ENCODE measurements around the gene FURIN. TPM values are rescaled to one million over a fixed set of nuclear protein-coding genes. Genes with fewer than 3 reads are reported as not detected.

The FURIN gene
- total RNA-seq, 1 donor from 2014 or later: 97.7 TPM

DNA sequence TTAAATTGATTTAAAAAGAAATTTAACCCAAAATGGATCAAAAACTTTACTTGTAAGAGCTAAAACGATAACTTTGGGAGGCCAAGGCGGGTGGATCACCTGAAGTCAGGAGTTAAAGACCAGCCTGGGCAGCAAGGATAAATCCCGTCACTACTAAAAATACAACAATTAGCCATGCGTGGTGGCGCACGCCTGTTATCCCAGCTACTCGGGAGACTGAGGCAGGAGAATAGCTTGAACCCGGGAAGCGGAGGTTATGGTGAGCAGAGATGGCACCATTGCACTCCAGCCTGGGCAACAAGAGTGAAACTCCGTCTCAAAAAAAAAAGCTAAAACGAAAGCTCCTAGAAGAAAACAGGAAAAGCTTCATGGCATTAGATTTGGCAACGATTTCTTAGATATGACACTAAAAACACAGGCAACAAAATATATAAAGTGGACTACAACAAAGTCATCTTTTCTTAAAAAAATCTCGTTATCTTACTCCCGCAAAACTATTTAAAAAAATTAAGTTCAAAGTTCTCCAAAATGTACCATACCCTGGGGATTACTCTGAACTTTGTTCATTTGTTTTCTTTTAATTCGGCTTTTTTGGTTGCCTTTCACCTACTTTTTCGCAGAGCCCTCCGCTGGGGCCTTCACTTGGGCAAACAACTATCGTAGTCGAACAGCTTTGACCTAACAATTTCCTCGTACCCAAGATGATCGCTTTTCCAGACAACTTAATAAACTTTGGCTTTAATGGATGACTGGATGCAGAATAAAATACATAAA is 61.0 kb downstream of the FURIN start:
- Mint-ChIP-seq H3K4me3 (no peak overlapping the region), H3K9me3 (no peaks in the 10 kb centered on the region), H3K36me3 (no peaks in the 10 kb centered on the region), H3K4me1 (peaks cover 14% of the 10 kb centered on the region), H3K27ac (no peak overlapping the region), H3K27me3 (ENCODE audit: low read depth) (no peaks in the 10 kb centered on the region)
- no peak for DNase-seq (ENCODE audit: low spot score in 2 of 2, unreplicated experiment in 2 of 2)
- TF ChIP-seq CTCF (IDR thresholded peaks at IDR 0.05; ENCODE audit: unreplicated experiment): no peak

DNA sequence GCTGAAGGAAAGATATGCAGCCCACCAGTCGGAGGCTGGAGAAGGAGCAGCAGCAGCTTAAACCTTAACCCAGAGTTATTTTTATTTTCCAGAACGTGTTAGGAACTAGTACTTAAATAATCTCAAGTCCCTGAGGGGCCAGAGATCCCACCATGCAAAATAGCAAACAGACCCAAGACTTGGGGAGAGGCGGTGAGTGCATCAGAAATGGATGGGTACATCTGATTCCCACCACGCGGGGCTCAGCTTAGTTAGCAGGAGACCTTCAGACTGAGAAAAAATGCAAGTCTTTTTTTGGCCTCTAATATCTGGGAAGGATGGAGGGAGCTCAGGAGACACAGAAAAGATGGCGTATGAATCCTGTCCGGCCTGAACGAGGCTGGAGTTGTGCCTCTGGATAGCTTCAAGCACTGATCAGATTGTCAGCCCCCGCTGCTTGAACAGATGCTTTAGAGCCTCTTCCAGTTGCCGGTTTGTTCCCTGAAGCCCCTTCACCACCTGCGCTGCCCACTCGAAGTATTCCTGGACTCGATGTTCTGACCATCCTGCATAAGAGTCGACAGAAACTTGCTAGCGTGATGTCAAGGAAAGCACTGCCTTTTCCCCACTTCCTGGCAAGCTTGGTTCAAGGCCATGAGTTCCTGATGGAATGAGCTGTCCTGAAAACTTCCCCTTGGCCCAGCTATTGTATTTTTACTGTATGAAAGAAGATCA is 62.6 kb downstream of the FURIN start:
- H3K4me3 Mint-ChIP-seq: peak overlapping the region; percentile 93
- H3K36me3 Mint-ChIP-seq: no peaks in the 10 kb centered on the region
- peak overlapping the region; percentile 54 for H3K27ac Mint-ChIP-seq
- H3K9me3 Mint-ChIP-seq: no peaks in the 10 kb centered on the region
- TF ChIP-seq CTCF (IDR thresholded peaks at IDR 0.05; ENCODE audit: unreplicated experiment): no peak
- DNase-seq (ENCODE audit: low spot score in 2 of 2, unreplicated experiment in 2 of 2): no peak
- H3K4me1 Mint-ChIP-seq: peaks cover 19% of the 10 kb centered on the region
- H3K27me3 Mint-ChIP-seq (ENCODE audit: low read depth): no peaks in the 10 kb centered on the region

- H3K4me1 Mint-ChIP-seq: peaks cover 24% of the 10 kb centered on the region
- H3K36me3 Mint-ChIP-seq: peaks cover 2% of the 10 kb centered on the region
- peak overlapping the region; percentile 93 for H3K4me3 Mint-ChIP-seq
- no peaks in the 10 kb centered on the region for H3K9me3 Mint-ChIP-seq
- H3K27ac Mint-ChIP-seq: peak overlapping the region; percentile 88
- DNase-seq (ENCODE audit: low spot score in 2 of 2, unreplicated experiment in 2 of 2): no peak
- H3K27me3 Mint-ChIP-seq (ENCODE audit: low read depth): no peaks in the 10 kb centered on the region
- no peak for TF ChIP-seq CTCF (IDR thresholded peaks at IDR 0.05; ENCODE audit: unreplicated experiment)
Measured at GRCh38 chr15:90931575-90931827, 63.1 kb downstream of the FURIN start.

DNA sequence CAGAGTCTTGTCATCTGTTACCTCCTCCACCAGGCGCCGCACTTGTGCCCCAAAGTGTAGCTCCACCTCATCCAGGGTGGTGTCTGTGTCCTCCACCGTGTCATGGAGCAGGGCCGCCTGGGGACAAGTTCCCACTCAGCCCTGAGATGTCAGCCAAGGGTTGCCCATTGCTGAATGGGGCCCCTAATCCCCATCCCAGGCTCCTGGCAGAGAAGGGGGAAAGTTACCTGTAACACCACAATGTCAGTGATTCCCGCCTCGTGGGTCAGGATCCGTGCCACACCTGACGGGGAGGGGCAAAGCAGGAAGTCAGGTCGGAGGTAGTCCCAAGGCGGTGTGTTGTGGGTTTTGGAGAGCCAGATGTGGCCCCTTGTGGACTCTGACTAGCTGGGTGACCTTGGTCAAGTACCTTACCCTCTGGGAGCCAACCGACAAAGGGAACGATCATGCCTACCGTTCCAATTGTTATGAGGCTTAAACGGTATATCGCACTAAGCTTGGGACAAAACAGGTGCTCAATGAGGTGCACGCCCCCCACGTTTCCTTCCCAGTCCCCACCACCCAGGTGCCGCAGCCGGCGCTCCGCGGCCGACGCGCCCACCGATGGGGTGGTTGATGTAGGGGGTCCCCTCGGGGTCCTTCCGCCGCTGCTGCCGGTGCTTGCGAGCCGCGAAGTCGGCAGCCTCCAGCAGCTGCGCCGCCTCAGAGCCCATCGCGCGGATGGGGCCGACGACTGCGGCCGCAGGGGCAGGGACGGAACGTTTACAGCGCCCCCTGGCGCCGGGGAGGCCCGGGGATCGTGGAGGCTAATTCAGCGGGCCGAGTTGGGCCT is 63.7 kb downstream of the FURIN start, which contains the start of gene HDDC3:
Gene HDDC3, minus strand, starts transcription at position 722 of the 832 bp plus-strand sequence. Its CDS starts 9 bp downstream, at position 713.
- Mint-ChIP-seq H3K27ac (peak within 1 kb of the TSS; percentile 88), H3K36me3 (peaks cover 5% of the 10 kb centered on the region), H3K27me3 (ENCODE audit: low read depth) (no peaks in the 10 kb centered on the region), H3K9me3 (no peaks in the 10 kb centered on the region), H3K4me3 (peak within 1 kb of the TSS; percentile 93), H3K4me1 (peaks cover 27% of the 10 kb centered on the region)
- peak; percentile 82 for TF ChIP-seq CTCF (IDR thresholded peaks at IDR 0.05; ENCODE audit: unreplicated experiment)
- peak; percentile 82 to 95 for DNase-seq (ENCODE audit: low spot score in 2 of 2, unreplicated experiment in 2 of 2)

DNA sequence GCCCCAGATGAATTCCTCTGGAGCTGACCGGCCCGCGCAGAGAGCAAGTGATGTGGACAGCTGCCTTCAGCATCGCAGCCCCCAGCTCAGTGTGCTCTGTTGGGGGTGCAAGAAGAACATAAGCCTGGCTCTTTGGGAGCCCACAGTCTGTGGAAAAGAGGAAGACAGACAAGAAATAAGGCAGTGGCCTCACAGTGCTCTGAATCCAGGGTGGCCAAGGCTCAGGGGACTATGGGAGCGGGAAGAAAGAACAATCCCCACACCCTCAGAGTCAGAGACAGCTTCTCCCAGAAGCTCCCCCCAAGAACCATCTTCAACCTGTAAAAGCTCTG is 64.2 kb downstream of the FURIN start:
- DNase-seq (ENCODE audit: low spot score in 2 of 2, unreplicated experiment in 2 of 2): no peak
- Mint-ChIP-seq H3K4me1 (peaks cover 27% of the 10 kb centered on the region), H3K36me3 (peaks cover 5% of the 10 kb centered on the region), H3K9me3 (no peaks in the 10 kb centered on the region), H3K27ac (peak overlapping the region; percentile 67), H3K4me3 (peak overlapping the region; percentile 93), H3K27me3 (ENCODE audit: low read depth) (no peaks in the 10 kb centered on the region)
- no peak for TF ChIP-seq CTCF (IDR thresholded peaks at IDR 0.05; ENCODE audit: unreplicated experiment)

Other genes with a start within 250 kb of the FURIN start
- gene BLM, start 151.2 kb upstream of the FURIN start, total RNA-seq: 11.2 to 13.4 TPM (median 12.9 TPM) in 3 replicates
- gene FES, start 15.9 kb downstream of the FURIN start, total RNA-seq: 26.5 to 32.6 TPM (median 29.4 TPM) in 3 replicates
- 89.0 to 104 TPM (median 101 TPM) in 3 replicates for gene MAN2A2, start 34.7 kb downstream of the FURIN start, total RNA-seq
- gene HDDC3, start 64.0 kb downstream of the FURIN start, total RNA-seq: 11.5 to 12.4 TPM (median 11.9 TPM) in 3 replicates
- gene UNC45A, start 66.7 kb downstream of the FURIN start, total RNA-seq: 75.8 to 79.7 TPM (median 79.3 TPM) in 3 replicates
- gene RCCD1, start 86.3 kb downstream of the FURIN start, total RNA-seq: 18.6 to 21.5 TPM (median 20.2 TPM) in 3 replicates
- gene PRC1, start 125.9 kb downstream of the FURIN start, total RNA-seq: 51.7 to 59.1 TPM (median 56.9 TPM) in 3 replicates
- 21.7 to 26.2 TPM (median 25.2 TPM) in 3 replicates for gene VPS33B, start 154.0 kb downstream of the FURIN start, total RNA-seq
- 0.14 to 0.29 TPM (median 0.18 TPM) in 3 replicates for gene SV2B, start 231.7 kb downstream of the FURIN start, total RNA-seq

All from mesothelial cell of epicardium (in vitro differentiated cells).